Mesendoderm (in vitro differentiated cells): ENCODE results near the gene SLC35F1.

ENCODE experiments used
- DNase-seq: peaks from one replicate; pipeline ENCODE4 v3.0.0; 2013
- H2AK5ac ChIP-seq: 2 replicates; pipeline ENCODE4 v1.6.1; 2013; ENCODE audit warnings: low read length, inconsistent platforms
- H2BK120ac ChIP-seq: 2 replicates; pipeline ENCODE4 v1.6.1; 2013; ENCODE audit warnings: low read depth, mild to moderate bottlenecking, low read length, moderate library complexity, mixed read lengths
- H2BK15ac ChIP-seq: replicated peaks from 2 replicates; pipeline ENCODE4 v1.6.1; 2013; ENCODE audit warnings: low read depth, mild to moderate bottlenecking, moderate library complexity
- H2BK5ac ChIP-seq: 2 replicates; pipeline ENCODE4 v1.6.1; 2013; ENCODE audit warnings: low read length, inconsistent platforms
- H3K18ac ChIP-seq: 2 replicates; pipeline ENCODE4 v1.6.1; 2013; ENCODE audit warnings: mild to moderate bottlenecking, low read length, mixed read lengths
- H3K23ac ChIP-seq: one replicate; pipeline ENCODE4 v1.6.1; 2013; ENCODE audit warnings: low read length
- H3K27ac ChIP-seq: 2 replicates; pipeline ENCODE4 v1.5.1; 2013; ENCODE audit warnings: low read depth, mild to moderate bottlenecking, inconsistent platforms, low read length, moderate library complexity
- H3K27me3 ChIP-seq: 2 replicates; pipeline ENCODE4 v1.6.1; 2013; ENCODE audit warnings: low read length, control low read depth, mild to moderate bottlenecking, inconsistent platforms; ENCODE audit not compliant: insufficient read depth, poor library complexity
- H3K36me3 ChIP-seq: 2 replicates; pipeline ENCODE4 v1.6.1; 2013; ENCODE audit warnings: low read length, inconsistent platforms; ENCODE audit not compliant: control insufficient read depth, insufficient read depth
- H3K4ac ChIP-seq: one replicate; pipeline ENCODE4 v1.6.1; 2013; ENCODE audit warnings: low read depth, mild to moderate bottlenecking, low read length, moderate library complexity
- H3K4me1 ChIP-seq: 2 replicates; pipeline ENCODE4 v1.6.1; 2013; ENCODE audit warnings: low read depth, low read length, inconsistent platforms; ENCODE audit not compliant: control insufficient read depth
- H3K4me2 ChIP-seq: 2 replicates; pipeline ENCODE4 v1.6.1; 2013; ENCODE audit warnings: low read length
- H3K4me3 ChIP-seq: 2 replicates; pipeline ENCODE4 v1.5.1; 2013; ENCODE audit warnings: mild to moderate bottlenecking, low read length
- H3K56ac ChIP-seq: one replicate; pipeline ENCODE4 v1.6.1; 2013; ENCODE audit warnings: low read length
- H3K79me1 ChIP-seq: 2 replicates; pipeline ENCODE4 v1.6.1; 2013; ENCODE audit warnings: low read length, inconsistent platforms
- H3K79me2 ChIP-seq: 2 replicates; pipeline ENCODE4 v1.6.1; 2013; ENCODE audit warnings: mild to moderate bottlenecking, low read length; ENCODE audit not compliant: control insufficient read depth, insufficient read depth
- H3K9ac ChIP-seq: 2 replicates; pipeline ENCODE4 v1.6.1; 2013; ENCODE audit warnings: low read length, inconsistent platforms
- H4K5ac ChIP-seq: one replicate; pipeline ENCODE4 v1.6.1; 2013; ENCODE audit warnings: low read length
- H4K8ac ChIP-seq: one replicate; pipeline ENCODE4 v1.6.1; 2013; ENCODE audit warnings: low read depth, mild to moderate bottlenecking, control low read depth, low read length, moderate library complexity
- WGBS: extraction: QIAGEN DNeasy Blood & Tissue Kit; methylation state at CpG from one replicate; pipeline ENCODE4 v1.1.7; 2013; ENCODE audit warnings: low lambda C conversion rate, missing lambda C conversion rate; ENCODE audit not compliant: insufficient coverage; ENCODE audit errors: extremely low coverage; 5-methylcytosine and 5-hydroxymethylcytosine counted together

The SLC35F1 gene

DNA sequence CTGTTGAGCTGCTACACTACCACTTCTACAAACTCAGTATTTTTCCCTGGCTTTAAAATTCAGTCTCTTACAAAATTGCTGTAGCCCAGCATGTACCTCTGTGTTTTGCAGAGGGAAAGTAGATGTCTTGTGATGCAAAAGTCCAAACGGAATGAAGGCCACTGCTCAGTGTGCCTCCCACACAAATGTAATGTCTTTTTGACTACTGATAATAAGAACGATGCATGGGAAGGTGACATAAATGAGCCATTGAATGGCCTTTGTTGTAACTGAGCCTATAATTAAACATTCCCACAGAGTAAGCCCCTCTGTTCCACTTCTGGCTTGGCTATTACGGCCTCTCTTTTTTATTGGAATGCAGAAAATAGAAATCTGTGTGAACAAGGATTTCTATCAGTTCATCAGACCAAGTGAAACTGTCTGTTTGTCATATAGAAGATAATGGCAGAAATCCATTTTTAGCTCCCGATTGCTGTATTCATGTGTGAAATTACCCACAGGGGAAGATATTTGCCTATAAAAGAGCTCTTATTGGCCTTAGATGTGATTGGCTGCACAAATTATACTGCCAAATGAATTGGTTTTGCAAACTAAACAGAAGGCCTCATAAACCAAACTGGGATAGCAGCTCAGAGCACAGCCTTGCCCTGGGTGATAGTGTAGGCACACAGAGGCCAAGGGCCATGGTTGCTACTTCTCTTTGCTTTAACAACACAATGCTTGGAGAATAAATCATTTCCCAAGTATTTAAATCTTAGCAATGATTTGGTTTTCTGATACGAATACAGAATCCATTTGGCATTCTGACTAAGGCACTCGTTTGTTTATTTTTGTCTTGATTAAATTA is 399.6 kb downstream of the SLC35F1 start:
- Histone ChIP-seq H3K56ac (no peak overlapping the region), H3K4ac (no peak overlapping the region), H3K4me3 (no peak overlapping the region), H2BK120ac (no peak overlapping the region), H4K5ac (no peak overlapping the region), H3K18ac (no peak overlapping the region), H4K8ac (no peak overlapping the region), H3K9ac (no peak overlapping the region), H2BK5ac (no peak overlapping the region), H3K79me1 (no peaks in the 10 kb centered on the region), H3K4me2 (no peak overlapping the region), H3K23ac (no peak overlapping the region), H3K27me3 (no peaks in the 10 kb centered on the region), H2AK5ac (no peak overlapping the region), H3K27ac (no peak overlapping the region), H3K4me1 (no peaks in the 10 kb centered on the region), H2BK15ac (no peak overlapping the region), H3K79me2 (no peaks in the 10 kb centered on the region), H3K36me3 (no peaks in the 10 kb centered on the region)
- WGBS, result no CpG with 5 or more reads among the region's 6 CpGs
- no peak for DNase-seq

DNA sequence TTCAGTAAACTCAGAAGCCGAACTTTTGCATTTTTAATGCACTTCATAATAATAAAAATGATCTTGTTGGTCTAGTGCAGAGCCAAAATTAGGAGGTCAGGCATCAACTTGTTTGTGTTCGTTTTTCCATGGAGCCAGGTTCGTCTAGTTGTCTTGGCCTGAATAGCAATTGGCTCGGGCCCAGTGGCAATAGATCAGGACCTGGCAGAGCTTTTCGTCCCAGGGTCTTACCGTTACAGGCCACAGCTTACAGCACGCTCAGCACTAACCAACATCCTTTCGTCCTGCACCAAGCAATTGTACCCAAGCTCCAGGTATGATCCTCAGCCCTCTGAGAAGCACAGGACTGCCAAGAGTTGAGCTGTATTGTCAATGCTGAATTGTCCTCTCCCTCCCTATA is 400.5 kb downstream of the SLC35F1 start:
- Histone ChIP-seq H2AK5ac (no peak overlapping the region), H2BK5ac (no peak overlapping the region), H2BK120ac (no peak overlapping the region), H3K27me3 (no peaks in the 10 kb centered on the region), H3K79me1 (no peaks in the 10 kb centered on the region), H3K4me2 (no peak overlapping the region), H3K4ac (no peak overlapping the region), H3K56ac (no peak overlapping the region), H4K5ac (no peak overlapping the region), H3K4me1 (no peaks in the 10 kb centered on the region), H2BK15ac (no peak overlapping the region), H3K79me2 (no peaks in the 10 kb centered on the region), H3K23ac (no peak overlapping the region), H3K4me3 (no peak overlapping the region), H3K18ac (no peak overlapping the region), H4K8ac (no peak overlapping the region), H3K27ac (no peak overlapping the region), H3K9ac (no peak overlapping the region), H3K36me3 (no peaks in the 10 kb centered on the region)
- no CpG with 5 or more reads among the region's 8 CpGs for WGBS
- no peak for DNase-seq

DNA sequence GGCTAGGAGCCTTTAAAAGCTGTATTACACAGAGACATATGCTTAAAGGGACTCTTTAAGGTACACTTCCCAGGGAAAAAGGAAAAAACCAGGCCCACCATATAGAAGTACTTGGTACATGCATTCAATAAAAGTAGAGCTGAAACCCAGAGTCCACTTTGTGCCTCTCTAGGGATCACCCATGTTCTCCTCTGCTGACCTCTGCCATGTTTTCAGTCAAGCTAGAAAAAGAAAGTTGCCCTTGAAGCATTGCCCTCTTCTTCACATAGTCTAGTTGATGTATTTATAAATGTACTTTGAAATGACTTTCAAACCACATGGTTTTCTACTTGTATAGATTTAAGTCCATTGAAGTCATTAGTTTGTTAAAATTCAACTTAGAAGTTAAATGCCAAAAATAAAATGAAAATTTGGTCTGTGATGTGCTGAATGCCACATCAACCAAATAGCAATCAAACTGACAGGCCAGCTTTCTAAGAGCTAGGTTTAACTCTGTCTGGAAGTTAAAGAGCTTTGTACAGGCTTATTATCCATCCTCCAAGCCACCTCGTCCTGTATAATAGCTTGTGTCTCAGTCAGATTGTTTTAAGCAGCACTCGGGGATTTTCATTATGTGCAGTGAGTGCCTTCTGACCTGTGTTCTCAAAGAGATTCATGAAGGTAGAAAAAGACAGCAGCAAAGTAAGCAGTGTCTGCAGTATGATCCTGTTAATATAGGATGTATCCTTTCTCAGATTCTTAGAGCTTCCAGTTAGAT is 402.5 kb downstream of the SLC35F1 start:
- H2BK5ac ChIP-seq, result no peak overlapping the region
- WGBS, result no CpG with 5 or more reads among the region's 2 CpGs
- no peak for DNase-seq

DNA sequence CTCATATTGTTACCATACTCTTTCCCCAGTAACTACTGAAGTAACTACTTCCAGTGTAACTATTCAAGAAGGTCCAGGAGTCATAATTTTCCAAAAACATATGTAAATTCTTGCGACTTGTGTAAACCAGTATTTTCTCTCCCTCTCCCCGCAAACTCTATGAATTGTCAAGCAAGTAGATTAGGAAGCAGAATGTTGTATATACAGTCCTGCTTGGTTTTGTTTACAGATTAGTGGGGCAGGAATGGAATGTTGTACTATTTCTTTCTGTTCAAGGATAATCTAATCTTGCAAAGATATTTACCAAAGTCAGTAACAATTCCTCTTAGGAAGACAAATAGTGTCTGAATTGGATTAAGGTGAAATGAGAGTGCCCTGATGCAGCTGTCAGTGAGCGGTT is 406.1 kb downstream of the SLC35F1 start:
- DNase-seq, result peak; percentile 4
- Histone ChIP-seq H3K9ac (no peak overlapping the region), H3K27me3 (no peaks in the 10 kb centered on the region), H2BK5ac (no peak overlapping the region), H2AK5ac (no peak overlapping the region), H3K4me1 (no peaks in the 10 kb centered on the region), H4K8ac (no peak overlapping the region), H3K79me2 (no peaks in the 10 kb centered on the region), H2BK15ac (no peak overlapping the region), H3K79me1 (no peaks in the 10 kb centered on the region), H3K56ac (no peak overlapping the region), H3K27ac (no peak overlapping the region), H3K23ac (no peak overlapping the region), H3K36me3 (no peaks in the 10 kb centered on the region), H3K4me2 (no peak overlapping the region), H3K4me3 (no peak overlapping the region), H3K18ac (no peak overlapping the region), H4K5ac (no peak overlapping the region), H3K4ac (no peak overlapping the region), H2BK120ac (no peak overlapping the region)
- WGBS, result no CpG with 5 or more reads among the region's 3 CpGs

More for the DNA sequence above, 402.5 kb downstream of the SLC35F1 start:
- H3K79me2 ChIP-seq, result no peaks in the 10 kb centered on the region
- H2BK15ac ChIP-seq, result no peak overlapping the region
- no peak overlapping the region for H3K56ac ChIP-seq
- H3K27ac ChIP-seq, result no peak overlapping the region
- H2BK120ac ChIP-seq, result no peak overlapping the region
- no peak overlapping the region for H2AK5ac ChIP-seq
- H3K4me3 ChIP-seq, result no peak overlapping the region
- no peak overlapping the region for H4K5ac ChIP-seq
- no peak overlapping the region for H3K4me2 ChIP-seq
- no peaks in the 10 kb centered on the region for H3K27me3 ChIP-seq
- H3K23ac ChIP-seq, result no peak overlapping the region
- H3K18ac ChIP-seq, result no peak overlapping the region
- H3K4ac ChIP-seq, result no peak overlapping the region
- no peaks in the 10 kb centered on the region for H3K79me1 ChIP-seq
- no peaks in the 10 kb centered on the region for H3K4me1 ChIP-seq
- H3K36me3 ChIP-seq, result no peaks in the 10 kb centered on the region
- no peak overlapping the region for H4K8ac ChIP-seq
- no peak overlapping the region for H3K9ac ChIP-seq

DNA sequence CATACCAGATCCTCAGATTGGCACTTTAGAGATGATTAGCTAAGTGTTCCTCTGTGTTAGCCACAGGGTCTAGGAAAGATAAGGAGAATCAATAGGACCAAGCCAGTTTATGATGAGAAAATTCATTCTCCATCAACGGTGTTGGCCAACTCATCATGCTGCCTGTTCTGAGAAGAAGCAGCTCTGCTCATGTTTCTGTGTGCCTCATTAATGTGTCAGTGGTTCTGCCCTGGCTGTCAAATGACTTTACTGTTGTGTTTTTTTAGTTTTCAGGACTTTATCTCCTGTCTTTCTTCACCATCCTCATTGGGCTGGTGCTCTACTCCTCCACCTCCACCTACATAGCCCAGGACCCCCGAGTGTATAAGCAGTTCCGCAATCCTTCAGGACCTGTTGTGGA is 406.7 kb downstream of the SLC35F1 start:
- Histone ChIP-seq H3K4me2 (no peak overlapping the region), H2BK120ac (no peak overlapping the region), H4K5ac (no peak overlapping the region), H3K18ac (no peak overlapping the region), H3K27me3 (no peaks in the 10 kb centered on the region), H3K4me1 (no peaks in the 10 kb centered on the region), H3K56ac (no peak overlapping the region), H2BK15ac (no peak overlapping the region), H3K4ac (no peak overlapping the region), H3K36me3 (no peaks in the 10 kb centered on the region), H3K4me3 (no peak overlapping the region), H4K8ac (no peak overlapping the region), H3K79me1 (no peaks in the 10 kb centered on the region), H3K27ac (no peak overlapping the region), H3K23ac (no peak overlapping the region), H2AK5ac (no peak overlapping the region), H3K79me2 (no peaks in the 10 kb centered on the region), H3K9ac (no peak overlapping the region), H2BK5ac (no peak overlapping the region)
- no peak for DNase-seq
- no CpG with 5 or more reads among the region's 3 CpGs for WGBS
